Psoas muscle (tissue), 8 donors: ENCODE measurements around the gene FOSL1. TPM values are rescaled to one million over a fixed set of nuclear protein-coding genes. Genes with fewer than 3 reads are reported as not detected.

Source experiments
- ATAC-seq, 4 donors: fragments of 200-7000 bp; cut with Tn5 transposase; one replicate each; pipeline ENCODE4 v1.9.1; 2020; ENCODE audit warnings: moderate library complexity in 3 of 4, mild to moderate bottlenecking in 2 of 4
- DNase-seq, 2 donors: peaks; one replicate each; pipeline ENCODE4 v3.0.0-alpha.2; 2020
- H3K27ac ChIP-seq: fragments of 200-600 bp; one replicate; pipeline ENCODE4 v1.8.0; 2022
- H3K27me3 ChIP-seq, 3 donors: fragments of 200-600 bp in 1 of 3; one replicate each; pipeline versions ENCODE4 v1.6.1 to v1.8.0; 2013 to 2022; ENCODE audit warnings: low read length in 2 of 3, mild to moderate bottlenecking in 2 of 3, moderate library complexity in 1 of 3; ENCODE audit not compliant: insufficient read depth in 3 of 3
- H3K36me3 ChIP-seq, 2 donors: fragments of 200-600 bp in 1 of 2; one replicate each; pipeline versions ENCODE4 v1.6.1 to v1.8.0; 2013 to 2022; ENCODE audit warnings: low read depth in 1 of 2, mild to moderate bottlenecking in 1 of 2, moderate library complexity in 1 of 2; ENCODE audit not compliant: insufficient read depth in 1 of 2
- H3K4me1 ChIP-seq: fragments of 200-600 bp; one replicate; pipeline ENCODE4 v1.8.0; 2022
- H3K4me3 ChIP-seq: fragments of 200-600 bp; one replicate; pipeline ENCODE4 v1.8.0; 2022; ENCODE audit warnings: mild to moderate bottlenecking
- H3K9me3 ChIP-seq: fragments of 200-600 bp; one replicate; pipeline ENCODE4 v1.8.0; 2022
- CTCF ChIP-seq: fragments of 200-600 bp; IDR thresholded peaks from one replicate; pipeline ENCODE4 v1.8.0; 2022; ENCODE audit warnings: antibody characterized with exemption
- WGBS, 3 donors: extraction: QIAGEN DNeasy Blood & Tissue Kit; methylation state at CpG; one replicate each; pipeline versions ENCODE4 v1.1.6 to v1.1.7; 2013; 5-methylcytosine and 5-hydroxymethylcytosine counted together
- intact Hi-C, 2 donors: fragments of 100-400 bp; cut with DNase I; formaldehyde crosslinking; loops; one replicate each; pipeline versions ENCODE4 v1.11.0 to v1.14.2; 2022
- polyA plus RNA-seq, 3 donors: library from polyadenylated mRNA; stranded (reverse); fragments of 200-250 nt; gene quantifications; one replicate each; pipeline ENCODE4 v1.2.3, GENCODE V29; 2013
- total RNA-seq, 4 donors: library from RNA; stranded (reverse); fragmentation: NEBNext Ultra II Directional in 2 of 4; extraction: Animal tissue kit (Norgen Biotek cat#: 25700) in 2 of 4; gene quantifications; one replicate each; pipeline versions ENCODE4 v1.2.1 to v1.2.4, GENCODE V29; 2021 to 2023
- donor health status: healthy with polysubstance abuse.
- donor health status: DM: no; HTN: no; CAD: no; lungs with moderate emphysema.
- donor health status: Bipolar disorder and iron deficiency.
- donor health status: healthy.
- donor health status: DM: yes; HTN: yes; CAD: no.
- donor health status: DM: no; HTN: no; CAD: no.
- donor health status: DM: no; HTN: no; CAD: no.
- donor health status: DM: yes; HTN: yes; CAD: no.

Gene FOSL1
- total and polyA plus RNA-seq, 7 donors = 0.75 to 257 (median 10.4) TPM

DNA sequence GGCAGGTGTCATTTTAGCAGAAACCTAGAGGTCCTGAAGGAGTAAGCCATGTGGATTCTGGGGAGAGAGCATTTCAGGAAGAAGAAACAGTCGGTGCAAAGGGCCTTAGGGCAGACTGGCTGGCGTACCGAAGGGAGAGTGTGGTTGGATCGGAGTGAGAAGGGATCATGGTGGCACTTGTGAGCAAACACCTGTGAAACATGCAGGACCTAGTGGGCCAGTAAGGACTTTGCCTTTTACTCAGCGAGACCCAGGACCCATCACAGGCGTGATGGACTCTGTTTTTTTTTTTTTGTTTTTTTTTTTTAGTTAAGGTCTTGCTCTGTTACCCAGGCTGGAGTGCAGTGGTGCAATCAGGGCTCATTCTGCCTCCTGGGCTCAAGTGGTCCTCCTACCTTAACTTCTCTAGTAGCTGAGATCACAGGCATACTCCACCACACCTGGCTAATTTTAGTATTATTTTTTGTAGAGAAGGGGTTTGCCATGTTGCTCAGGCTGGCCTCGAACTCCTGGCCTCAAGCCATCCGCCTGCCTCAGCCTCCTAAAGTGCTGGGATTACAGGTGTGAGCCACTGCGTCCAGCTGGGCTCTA is 41.6 kb upstream of the FOSL1 start:
- Histone ChIP-seq H3K4me3 (no peak overlapping the region), H3K36me3 (no peaks in the 10 kb centered on the region), H3K4me1 (no peaks in the 10 kb centered on the region), H3K9me3 (no peaks in the 10 kb centered on the region), H3K27me3 (peaks cover 0 to 6% (median 0%) of the 10 kb centered on the region in 3 donors), H3K27ac (no peak overlapping the region)
- TF ChIP-seq CTCF = no peak
- intact Hi-C loops = no loop called here
- 74 to 76% (median 75%) methylated on average over 9 of the region's 9 CpGs for WGBS, 3 donors
- DNase-seq (no peak), ATAC-seq (no peak)

DNA sequence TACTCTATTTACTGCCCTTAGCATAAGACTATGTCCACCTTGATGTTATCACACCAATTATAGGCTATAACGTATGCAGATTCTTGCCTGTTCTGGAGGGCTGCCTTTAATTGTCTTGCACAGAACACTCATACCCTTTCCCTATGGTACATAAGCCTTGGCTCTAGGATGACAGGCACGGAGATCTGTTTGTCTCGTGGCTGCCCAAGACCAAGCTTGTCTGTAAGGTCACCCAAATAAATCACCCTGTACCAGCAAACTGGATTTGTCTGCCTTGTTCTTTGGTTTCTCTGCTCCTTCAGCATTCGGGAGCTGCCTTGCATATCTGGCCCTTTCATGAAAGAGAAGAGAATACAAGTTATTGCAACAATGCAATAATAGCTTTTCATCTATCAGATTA is 37.6 kb upstream of the FOSL1 start:
- no peak for DNase-seq
- H3K4me3 ChIP-seq = no peak overlapping the region
- H3K4me1 ChIP-seq = no peaks in the 10 kb centered on the region
- peaks cover 0 to 6% (median 0%) of the 10 kb centered on the region in 3 donors for H3K27me3 ChIP-seq
- no peak overlapping the region for H3K27ac ChIP-seq
- no peaks in the 10 kb centered on the region for H3K36me3 ChIP-seq
- WGBS, 3 donors = 36 to 60% (median 43%) methylated on average over 4 of the region's 4 CpGs
- no peaks in the 10 kb centered on the region for H3K9me3 ChIP-seq
- no peak for ATAC-seq
- intact Hi-C loops = no loop called here
- no peak for TF ChIP-seq CTCF

DNA sequence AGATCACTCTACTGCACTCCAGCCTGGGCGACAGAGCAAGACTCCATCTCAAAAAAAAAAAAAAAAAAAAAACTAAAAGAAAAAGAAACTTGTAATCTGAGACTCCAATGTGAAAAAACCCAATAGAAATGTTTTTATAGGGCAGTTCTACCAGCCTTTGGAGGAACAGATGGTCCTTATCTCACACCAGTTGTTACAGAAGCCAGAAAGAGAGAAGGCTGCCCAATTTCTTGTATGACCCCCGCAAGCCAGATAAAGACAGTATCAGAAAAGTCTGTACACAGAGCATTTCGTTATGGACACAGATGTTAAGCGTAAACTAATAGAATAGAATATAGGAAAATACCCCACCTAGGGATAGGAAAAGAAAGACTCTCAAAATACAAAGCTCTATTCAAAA is 33.8 kb upstream of the FOSL1 start:
- peaks cover 0 to 6% (median 0%) of the 10 kb centered on the region in 3 donors for H3K27me3 ChIP-seq
- WGBS, 3 donors = 34 to 58% (median 40%) methylated on average over 3 to 4 of the region's 4 CpGs
- H3K4me1 ChIP-seq = no peaks in the 10 kb centered on the region
- ATAC-seq (no peak), DNase-seq (no peak)
- TF ChIP-seq CTCF = no peak
- H3K36me3 ChIP-seq = no peaks in the 10 kb centered on the region
- no peak overlapping the region for H3K27ac ChIP-seq
- intact Hi-C loops = no loop called here
- no peak overlapping the region for H3K4me3 ChIP-seq
- no peaks in the 10 kb centered on the region for H3K9me3 ChIP-seq

- DNase-seq (no peak), ATAC-seq (peak in 3 of 4 donors; percentile 59 to 83 (median 77))
- H3K4me3 ChIP-seq = no peak overlapping the region
- intact Hi-C loops = no loop called here
- H3K36me3 ChIP-seq = no peaks in the 10 kb centered on the region
- no peaks in the 10 kb centered on the region for H3K9me3 ChIP-seq
- WGBS, 3 donors = 33 to 42% (median 33%) methylated on average over 9 of the region's 9 CpGs
- no peaks in the 10 kb centered on the region for H3K4me1 ChIP-seq
- TF ChIP-seq CTCF = no peak
- H3K27ac ChIP-seq = no peak overlapping the region
- peaks cover 0 to 6% (median 0%) of the 10 kb centered on the region in 3 donors for H3K27me3 ChIP-seq
These were observed 32.4 kb upstream of the FOSL1 start for GRCh38 chr11:65932558-65932919.
